ENCODE data around the gene MYO1H.

The MYO1H gene

GRCh38 chr12:109489955-109490565 is 142.4 kb downstream of the MYO1H start:
- H3K4me3 ChIP-seq (ENCODE audit: low read depth, low read length) = no peak overlapping the region
- TF ChIP-seq MAX (IDR thresholded peaks at IDR 0.05; ENCODE audit: low read depth, low read length) (no peak), POLR2A (IDR thresholded peaks at IDR 0.05; ENCODE audit: extremely low read depth, insufficient read length) (no peak), MYC (IDR thresholded peaks at IDR 0.05; ENCODE audit: low read depth, low read length) (no peak), CTCF (IDR thresholded peaks at IDR 0.05; ENCODE audit: low read depth, low read length) (no peak)
- no peak for DNase-seq (ENCODE audit: low read depth)

GRCh38 chr12:109491671-109492070 is 144.0 kb downstream of the MYO1H start:
- DNase-seq (ENCODE audit: low read depth) = no peak
- TF ChIP-seq CTCF (IDR thresholded peaks at IDR 0.05; ENCODE audit: low read depth, low read length) = no peak
- TF ChIP-seq MYC (IDR thresholded peaks at IDR 0.05; ENCODE audit: low read depth, low read length) = no peak
- TF ChIP-seq MAX (IDR thresholded peaks at IDR 0.05; ENCODE audit: low read depth, low read length) = no peak
- TF ChIP-seq POLR2A (IDR thresholded peaks at IDR 0.05; ENCODE audit: extremely low read depth, insufficient read length) = no peak
- H3K4me3 ChIP-seq (ENCODE audit: low read depth, low read length) = no peak overlapping the region

- H3K4me3 ChIP-seq (ENCODE audit: low read depth, low read length) = no peak overlapping the region
- no peak for TF ChIP-seq POLR2A (IDR thresholded peaks at IDR 0.05; ENCODE audit: extremely low read depth, insufficient read length)
- TF ChIP-seq MYC (IDR thresholded peaks at IDR 0.05; ENCODE audit: low read depth, low read length) = no peak
- no peak for TF ChIP-seq MAX (IDR thresholded peaks at IDR 0.05; ENCODE audit: low read depth, low read length)
- no peak for TF ChIP-seq CTCF (IDR thresholded peaks at IDR 0.05; ENCODE audit: low read depth, low read length)
- DNase-seq (ENCODE audit: low read depth) = no peak
Observed at GRCh38 chr12:109492371-109492770, 144.7 kb downstream of the MYO1H start.

GRCh38 chr12:109493090-109493489 is 145.4 kb downstream of the MYO1H start:
- TF ChIP-seq POLR2A (IDR thresholded peaks at IDR 0.05; ENCODE audit: extremely low read depth, insufficient read length) (no peak), MAX (IDR thresholded peaks at IDR 0.05; ENCODE audit: low read depth, low read length) (no peak), CTCF (IDR thresholded peaks at IDR 0.05; ENCODE audit: low read depth, low read length) (no peak), MYC (IDR thresholded peaks at IDR 0.05; ENCODE audit: low read depth, low read length) (no peak)
- no peak for DNase-seq (ENCODE audit: low read depth)
- no peak overlapping the region for H3K4me3 ChIP-seq (ENCODE audit: low read depth, low read length)

- no peak overlapping the region for H3K4me3 ChIP-seq (ENCODE audit: low read depth, low read length)
- DNase-seq (ENCODE audit: low read depth) = no peak
- no peak for TF ChIP-seq POLR2A (IDR thresholded peaks at IDR 0.05; ENCODE audit: extremely low read depth, insufficient read length)
- TF ChIP-seq MAX (IDR thresholded peaks at IDR 0.05; ENCODE audit: low read depth, low read length) = no peak
- no peak for TF ChIP-seq MYC (IDR thresholded peaks at IDR 0.05; ENCODE audit: low read depth, low read length)
- TF ChIP-seq CTCF (IDR thresholded peaks at IDR 0.05; ENCODE audit: low read depth, low read length) = no peak
Observed at GRCh38 chr12:109493938-109494337, 146.2 kb downstream of the MYO1H start.
